ENCODE results near the gene HCLS1. TPM values are rescaled to one million over a fixed set of nuclear protein-coding genes. Genes with fewer than 3 reads are reported as not detected.

Gene HCLS1
- total and polyA plus RNA-seq, 2 donors (not counting 1 experiment from before 2014, with no cell fraction given): 161 to 317 TPM

- Histone ChIP-seq H3K36me3 (replicated peaks in 1 of 2; ENCODE audit: control extremely low read depth in 1 of 2, control insufficient read depth in 1 of 2, extremely low read depth in 1 of 2, insufficient read depth in 2 of 2, low read length in 1 of 2) (peaks cover 4 to 46% of the 10 kb centered on the region in 2 experiments), H3K4me3 (ENCODE audit: control extremely low read depth in 1 of 5, extremely low read depth in 1 of 5, insufficient read depth in 1 of 5, low read depth in 2 of 5, low read length in 4 of 5) (no peak overlapping the region), H3K4me2 (replicated peaks; ENCODE audit: low read depth, low read length, poor library complexity, severe bottlenecking) (no peak overlapping the region), H3K4me1 (ENCODE audit: control insufficient read depth in 2 of 2, insufficient read depth in 2 of 2, low read length in 2 of 2) (no peaks in the 10 kb centered on the region), H2AFZ (ENCODE audit: insufficient read depth, low read depth, low read length, poor library complexity, severe bottlenecking) (no peak overlapping the region), H3K27ac (ENCODE audit: low read length in 2 of 2) (peak overlapping the region in 1 of 2 donors; percentile 25), H3K27me3 (replicated peaks in 1 of 4; ENCODE audit: control extremely low read depth in 1 of 4, control insufficient read depth in 3 of 4, insufficient read depth in 4 of 4, low read length in 3 of 4) (no peaks in the 10 kb centered on the region), H3K79me2 (ENCODE audit: control insufficient read depth, insufficient read depth, low read length) (no peaks in the 10 kb centered on the region), H4K20me1 (ENCODE audit: control insufficient read depth, insufficient read depth, low read length, poor library complexity, severe bottlenecking) (no peaks in the 10 kb centered on the region), H3K9me3 (ENCODE audit: control extremely low read depth in 1 of 3, control insufficient read depth in 2 of 3, insufficient read depth in 1 of 3, low read length in 2 of 3) (no peaks in the 10 kb centered on the region), H3K9ac (ENCODE audit: low read length) (no peak overlapping the region)
- 100% methylated on average over 1 of the region's 1 CpG for WGBS (ENCODE audit: insufficient coverage)
- no peak overlapping the region for H3K4me3 Mint-ChIP-seq
- H3K9me3 Mint-ChIP-seq (ENCODE audit: insufficient read depth): no peaks in the 10 kb centered on the region
- intact Hi-C loops (cut with micrococcal nuclease): no loop called here
- ChIA-PET POLR2A (no interaction called here), CTCF (no interaction called here)
- TF ChIP-seq CTCF (IDR thresholded peaks at IDR 0.05): no peak
- no peak for TF ChIP-seq EZH2 (IDR thresholded peaks at IDR 0.05; ENCODE audit: borderline replicate concordance, insufficient read depth, low read depth, low read length, poor library complexity, severe bottlenecking)
- H3K27me3 Mint-ChIP-seq: no peaks in the 10 kb centered on the region
- peak overlapping the region; percentile 50 for H3K27ac Mint-ChIP-seq
- H3K4me1 Mint-ChIP-seq: no peaks in the 10 kb centered on the region
- no peak for DNase-seq
- ATAC-seq (ENCODE audit: low read depth): no peak
Observed at GRCh38 chr3:121630355-121630754, 30.3 kb downstream of the HCLS1 start.

- no peak for ATAC-seq (ENCODE audit: low read depth)
- ChIA-PET POLR2A (no interaction called here), CTCF (no interaction called here)
- DNase-seq: no peak
- Histone ChIP-seq H4K20me1 (ENCODE audit: control insufficient read depth, insufficient read depth, low read length, poor library complexity, severe bottlenecking) (no peaks in the 10 kb centered on the region), H3K36me3 (replicated peaks in 1 of 2; ENCODE audit: control extremely low read depth in 1 of 2, control insufficient read depth in 1 of 2, extremely low read depth in 1 of 2, insufficient read depth in 2 of 2, low read length in 1 of 2) (peaks cover 2 to 40% of the 10 kb centered on the region in 2 experiments), H3K4me1 (ENCODE audit: control insufficient read depth in 2 of 2, insufficient read depth in 2 of 2, low read length in 2 of 2) (no peaks in the 10 kb centered on the region), H3K79me2 (ENCODE audit: control insufficient read depth, insufficient read depth, low read length) (no peaks in the 10 kb centered on the region), H3K9me3 (ENCODE audit: control extremely low read depth in 1 of 3, control insufficient read depth in 2 of 3, insufficient read depth in 1 of 3, low read length in 2 of 3) (no peaks in the 10 kb centered on the region), H3K4me3 (ENCODE audit: control extremely low read depth in 1 of 5, extremely low read depth in 1 of 5, insufficient read depth in 1 of 5, low read depth in 2 of 5, low read length in 4 of 5) (no peak overlapping the region), H2AFZ (ENCODE audit: insufficient read depth, low read depth, low read length, poor library complexity, severe bottlenecking) (no peak overlapping the region), H3K27me3 (replicated peaks in 1 of 4; ENCODE audit: control extremely low read depth in 1 of 4, control insufficient read depth in 3 of 4, insufficient read depth in 4 of 4, low read length in 3 of 4) (no peaks in the 10 kb centered on the region), H3K4me2 (replicated peaks; ENCODE audit: low read depth, low read length, poor library complexity, severe bottlenecking) (no peak overlapping the region), H3K27ac (ENCODE audit: low read length in 2 of 2) (no peak overlapping the region), H3K9ac (ENCODE audit: low read length) (no peak overlapping the region)
- Mint-ChIP-seq H3K4me1 (no peaks in the 10 kb centered on the region), H3K27ac (no peak overlapping the region), H3K4me3 (no peak overlapping the region), H3K27me3 (no peaks in the 10 kb centered on the region), H3K9me3 (ENCODE audit: insufficient read depth) (no peaks in the 10 kb centered on the region)
- TF ChIP-seq EZH2 (IDR thresholded peaks at IDR 0.05; ENCODE audit: borderline replicate concordance, insufficient read depth, low read depth, low read length, poor library complexity, severe bottlenecking) (no peak), CTCF (IDR thresholded peaks at IDR 0.05) (no peak)
- intact Hi-C loops (cut with micrococcal nuclease): no loop called here
- 100% methylated on average over 5 of the region's 6 CpGs for WGBS (ENCODE audit: insufficient coverage)
Observed at GRCh38 chr3:121629601-121630000, 31.1 kb downstream of the HCLS1 start.

Measured in B cell (primary cell).